ENCODE measurements around the gene RAX.
"Not testable (repeated sequence)": the region's sequence is repeated elsewhere in the genome, so short reads cannot be mapped to it uniquely, and the experiment has no call there.

RAX gene

DNA sequence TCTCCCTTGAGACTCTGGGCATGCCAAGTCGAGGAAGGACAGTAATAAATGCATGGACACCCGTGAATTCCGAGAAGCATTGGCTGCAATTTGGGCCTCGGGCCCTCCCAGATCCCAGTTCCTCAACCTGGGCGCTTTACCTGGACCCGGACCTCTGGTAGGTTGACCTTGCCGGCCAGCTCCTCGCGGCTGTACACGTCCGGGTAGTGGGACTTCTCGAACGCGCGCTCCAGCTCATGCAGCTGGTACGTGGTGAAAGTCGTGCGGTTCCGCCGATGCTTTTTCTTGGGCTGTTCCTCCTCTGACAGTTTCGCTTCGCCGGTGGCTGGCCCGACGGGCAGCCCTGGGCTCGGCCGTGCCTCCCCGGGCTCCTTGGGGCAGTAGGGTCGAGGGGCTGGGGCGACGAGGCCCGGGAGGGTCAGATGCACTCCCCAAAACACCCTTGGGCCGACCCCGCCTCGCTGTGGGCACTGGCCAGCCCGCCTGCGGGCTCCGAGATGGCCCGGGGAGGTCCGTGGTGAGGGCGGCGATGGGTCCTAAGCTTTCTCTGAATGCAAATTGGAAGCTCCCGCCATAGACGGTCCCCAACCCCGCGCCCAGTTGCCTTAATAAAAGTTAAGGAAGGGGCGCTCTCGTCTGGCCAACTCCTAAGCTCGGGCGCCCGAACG lies 899 bp downstream of the RAX start:
- DNase-seq: peak; percentile 27

GRCh38 chr18:59271606-59272220 lies 1.5 kb downstream of the RAX start:
- DNase-seq: no peak

DNA sequence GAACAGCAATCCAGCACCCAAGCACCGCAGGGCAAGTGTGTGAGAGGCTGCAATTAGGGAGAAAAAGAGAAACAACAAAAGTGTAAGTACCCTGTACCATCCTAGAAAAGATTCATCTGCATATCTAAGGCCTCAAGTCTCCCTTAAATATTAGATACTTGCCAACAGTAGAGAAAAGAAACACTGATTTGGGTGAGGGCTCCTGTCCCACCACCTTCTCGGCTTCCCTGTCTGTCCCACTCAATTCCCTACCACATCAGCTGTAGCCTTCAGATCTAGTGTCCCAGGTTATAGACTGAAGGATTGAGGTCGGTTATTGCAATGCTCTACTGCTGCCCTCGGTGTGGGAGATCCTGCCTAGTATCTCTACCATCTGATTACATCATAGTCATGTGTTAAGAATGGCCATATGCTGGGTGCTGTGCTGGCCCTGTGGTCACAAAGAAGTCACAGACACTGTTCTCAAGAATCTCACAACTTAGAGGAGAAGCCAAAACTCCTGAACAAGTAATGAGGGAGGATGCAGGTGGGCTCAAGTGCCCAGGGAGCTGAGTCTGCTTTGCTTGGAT lies 2.5 kb downstream of the RAX start:
- DNase-seq: no peak

- no peak for DNase-seq
Measured at GRCh38 chr18:59269563-59270119, 3.6 kb downstream of the RAX start.

GRCh38 chr18:59268721-59269562 lies 4.3 kb downstream of the RAX start:
- peak; percentile 70 for DNase-seq

GRCh38 chr18:59268127-59268720 lies 5.0 kb downstream of the RAX start:
- DNase-seq: no peak

- no peak for DNase-seq
Measured at GRCh38 chr18:59267503-59268126, 5.6 kb downstream of the RAX start.

DNA sequence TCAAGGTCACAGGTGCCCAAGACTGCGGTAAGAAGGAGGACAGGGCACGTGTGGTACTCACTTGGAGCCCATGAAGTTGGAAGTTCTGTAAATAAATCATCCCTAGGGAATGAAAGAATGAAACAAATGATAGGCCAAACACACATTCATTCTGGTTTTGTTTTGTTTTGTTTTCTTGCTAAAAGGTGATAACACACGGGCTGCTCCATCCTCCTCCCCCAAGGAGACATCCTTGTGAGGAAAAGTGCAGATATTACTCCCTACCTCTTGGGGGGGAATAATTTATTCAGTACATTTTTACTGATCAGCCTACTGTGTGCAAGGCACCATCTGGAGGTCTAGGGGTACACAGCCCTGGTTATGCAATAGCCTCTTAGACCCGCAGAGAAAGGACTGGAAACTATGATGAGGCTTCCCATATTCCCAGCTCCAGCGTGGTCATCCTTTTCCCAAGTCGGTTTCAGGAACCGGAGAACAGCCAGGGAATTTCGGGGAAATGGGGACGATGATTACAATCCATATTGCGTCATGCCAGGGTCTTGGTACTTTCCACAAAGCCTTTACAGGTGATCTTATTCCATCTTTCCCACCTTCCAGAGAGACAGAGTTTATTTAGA lies 6.3 kb downstream of the RAX start:
- no peak for DNase-seq

DNA sequence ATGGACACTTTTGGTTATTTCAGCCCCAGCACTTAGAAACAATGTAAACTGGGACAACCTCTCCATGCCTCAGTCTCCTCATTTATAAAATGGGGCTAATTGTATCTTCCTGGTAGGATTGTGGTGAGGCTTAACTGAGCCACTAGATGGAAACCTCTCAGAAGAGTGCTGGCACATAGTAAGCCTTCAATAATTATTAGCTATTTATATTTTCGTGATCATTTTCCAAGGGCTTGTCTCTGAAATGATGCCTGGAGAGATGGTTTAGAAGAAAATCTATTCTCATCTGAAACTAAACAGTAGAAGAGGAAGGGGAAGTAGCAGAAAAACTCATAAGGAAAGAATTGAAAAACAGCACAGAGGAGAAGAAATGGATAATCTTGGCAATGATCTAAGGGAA lies 6.8 kb downstream of the RAX start:
- no peak for DNase-seq

DNA sequence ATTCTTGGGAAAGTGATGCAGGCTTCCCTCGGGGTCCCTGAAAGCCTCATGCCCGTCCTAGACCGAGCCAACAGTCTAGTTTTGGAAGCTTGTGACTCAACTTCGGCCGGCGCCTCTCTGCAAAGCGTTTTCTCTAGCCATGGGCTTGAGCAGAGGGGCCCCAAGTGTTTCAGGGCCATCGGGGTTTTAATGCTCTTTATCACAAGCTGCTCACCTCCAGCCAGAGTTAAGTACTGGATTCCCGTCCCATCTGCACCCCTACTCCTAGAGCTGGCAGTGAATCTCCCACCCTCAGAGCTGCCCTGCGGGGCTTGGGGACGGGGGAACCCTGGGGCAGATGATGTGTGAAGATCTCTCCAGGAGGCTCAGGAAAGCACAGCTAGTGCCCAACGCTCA lies 7.3 kb downstream of the RAX start:
- no peak for DNase-seq

DNA sequence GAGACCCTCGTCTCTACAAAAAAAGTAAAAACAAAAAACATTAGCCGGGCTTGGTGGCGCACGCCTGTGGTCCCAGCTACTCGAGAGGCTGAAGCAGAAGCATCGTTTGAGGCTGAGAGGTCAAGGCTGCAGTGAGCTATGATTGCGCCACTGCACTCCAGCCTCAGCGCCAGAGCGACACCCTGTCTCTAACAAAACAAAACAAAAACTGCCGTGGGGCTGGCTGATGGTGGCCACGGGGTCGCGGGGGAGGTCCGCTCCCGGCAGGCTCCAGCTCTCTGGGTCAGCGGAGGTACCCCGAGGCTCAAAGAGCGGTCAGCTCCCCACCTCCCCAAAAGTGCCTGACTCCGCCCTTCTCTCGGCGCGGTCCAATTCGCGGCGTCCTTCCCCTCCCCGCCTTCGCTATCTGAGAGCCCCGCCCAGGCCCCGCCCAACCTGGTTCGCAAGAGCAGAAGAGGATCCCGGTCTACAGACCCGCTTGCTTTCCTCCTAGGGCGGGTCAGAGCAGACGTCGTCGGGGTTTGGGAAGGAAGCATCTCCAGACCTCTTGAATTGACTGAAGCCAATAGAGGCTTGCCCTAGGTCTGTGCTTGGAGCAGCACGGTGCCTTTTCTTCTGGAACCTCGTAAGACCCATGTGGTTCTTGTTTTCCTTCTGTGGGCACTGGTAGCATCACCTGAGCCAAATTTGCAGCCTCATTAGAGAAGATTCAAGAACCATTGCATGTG lies 7.8 kb downstream of the RAX start:
- peak; percentile 66 for DNase-seq

- no peak for DNase-seq
Measured at GRCh38 chr18:59264651-59265245, 8.5 kb downstream of the RAX start.

DNA sequence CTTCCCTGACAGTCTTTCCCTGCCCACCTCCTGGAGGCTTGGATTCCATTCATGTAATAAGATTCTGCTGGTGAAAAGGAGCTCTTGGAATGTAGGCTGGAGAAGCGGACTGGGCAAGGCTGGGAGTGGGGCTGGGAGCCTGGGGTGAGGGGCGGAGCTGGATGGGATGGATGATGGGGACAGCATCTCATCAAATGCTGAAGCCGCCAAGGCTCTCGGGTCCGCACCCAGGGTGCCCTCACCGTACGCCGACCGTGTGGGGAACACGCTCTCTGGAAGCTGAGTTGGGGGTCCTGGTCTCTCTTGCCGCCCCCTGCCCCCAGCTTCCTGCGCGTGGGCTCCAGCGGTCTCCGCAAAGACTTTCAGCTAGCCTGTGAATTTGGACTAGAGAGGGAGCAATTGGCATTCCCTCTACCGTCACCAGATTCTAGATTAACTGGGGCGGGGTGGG lies 9.1 kb downstream of the RAX start:
- no peak for DNase-seq

GRCh38 chr18:59263661-59264060 lies 9.6 kb downstream of the RAX start:
- no peak for DNase-seq

GRCh38 chr18:59262243-59262642 lies 11.0 kb downstream of the RAX start:
- DNase-seq: not testable (repeated sequence)

DNA sequence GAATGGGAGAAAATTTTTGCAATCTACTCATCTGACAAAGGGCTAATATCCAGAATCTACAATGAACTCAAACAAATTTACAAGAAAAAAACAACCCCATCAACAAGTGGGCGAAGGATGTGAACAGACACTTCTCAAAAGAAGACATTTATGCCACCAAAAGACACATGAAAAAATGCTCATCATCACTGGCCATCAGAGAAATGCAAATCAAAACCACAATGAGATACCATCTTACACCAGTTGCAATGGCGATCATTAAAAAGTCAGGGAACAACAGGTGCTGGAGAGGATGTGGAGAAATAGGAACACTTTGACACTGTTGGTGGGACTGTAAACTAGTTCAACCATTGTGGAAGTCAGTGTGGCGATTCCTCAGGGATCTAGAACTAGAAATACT lies 11.4 kb downstream of the RAX start:
- DNase-seq: not testable (repeated sequence)

- not testable (repeated sequence) for DNase-seq
Measured at GRCh38 chr18:59255491-59255890, 17.8 kb downstream of the RAX start.

DNA sequence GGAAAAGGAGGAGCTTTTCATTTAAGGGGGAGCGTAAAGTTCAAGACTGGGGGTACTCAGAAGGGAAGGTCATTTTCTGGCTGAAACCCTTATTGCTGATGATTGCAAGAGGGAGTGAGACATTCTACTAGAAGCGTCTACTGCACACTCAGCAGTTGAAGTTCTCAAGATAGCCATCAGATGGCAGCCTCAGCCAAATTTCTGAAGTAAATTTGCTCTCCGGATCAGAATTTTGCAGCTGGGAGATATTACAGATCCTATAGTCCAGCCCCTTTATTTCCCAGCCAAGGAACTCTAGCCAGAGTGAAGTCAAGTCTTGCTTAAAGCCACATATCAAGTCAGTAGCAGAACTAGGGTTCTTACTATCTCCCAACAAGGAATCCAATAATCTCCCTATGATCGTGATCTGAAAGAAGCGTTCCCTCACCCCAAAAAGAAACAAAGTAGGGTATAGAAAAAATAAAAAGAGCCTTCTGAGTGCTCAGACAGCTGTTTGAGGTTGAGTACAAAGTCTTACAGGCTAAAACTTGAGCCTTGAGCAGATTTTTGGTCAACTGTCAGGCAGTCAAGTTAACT lies 24.0 kb downstream of the RAX start:
- peak; percentile 51 for DNase-seq

DNA sequence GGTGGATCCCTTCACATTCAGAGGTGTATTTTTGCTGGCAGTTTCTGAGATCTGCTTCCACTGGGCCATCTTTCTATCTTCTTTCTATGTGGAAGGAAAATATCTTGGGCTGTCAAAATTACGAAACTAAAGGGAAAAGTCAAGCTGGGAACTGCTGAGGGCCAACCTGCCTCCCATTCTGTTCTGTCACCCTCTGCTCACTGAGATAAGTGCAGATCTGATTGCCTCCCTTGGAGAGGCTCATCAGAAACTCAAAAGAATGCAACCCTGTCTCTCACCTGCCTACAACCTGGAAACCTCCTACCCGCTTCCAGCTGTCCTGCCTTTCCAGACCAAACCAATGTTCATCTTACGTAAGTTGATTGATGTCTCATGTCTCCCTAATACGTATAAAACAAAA lies 26.5 kb downstream of the RAX start:
- DNase-seq: no peak

GRCh38 chr18:59242906-59243305 lies 30.3 kb downstream of the RAX start:
- no peak for DNase-seq
